ENCODE results near the gene ZNF366. TPM values are rescaled to one million over a fixed set of nuclear protein-coding genes. Genes with fewer than 3 reads are reported as not detected.

Gene ZNF366
- total RNA-seq, 2 donors from 2014 or later, result 2.2 to 3.1 TPM

- Histone ChIP-seq H3K36me3 (no peaks in the 10 kb centered on the region), H3K27me3 (replicated peaks; ENCODE audit: insufficient read depth) (no peaks in the 10 kb centered on the region), H3K9me3 (no peaks in the 10 kb centered on the region), H3K27ac (peak overlapping the region in 1 of 2 donors; percentile 98), H3K4me1 (ENCODE audit: control insufficient read depth in 1 of 2, low read depth in 2 of 2) (peaks cover 30 to 58% of the 10 kb centered on the region in 2 donors), H3K4me3 (no peak overlapping the region)
- DNase-seq (ENCODE audit: low spot score) (no peak), ATAC-seq (ENCODE audit: insufficient number of reproducible peaks, low FRiP score, low read depth) (no peak)
- no peak for TF ChIP-seq CTCF (IDR thresholded peaks at IDR 0.05)
Observed at GRCh38 chr5:72455476-72455875, 51.7 kb downstream of the ZNF366 start.

GRCh38 chr5:72454996-72455395, 52.2 kb downstream of the ZNF366 start:
- Histone ChIP-seq H3K27ac (peak overlapping the region; percentile 89 to 98), H3K4me3 (no peak overlapping the region), H3K4me1 (ENCODE audit: control insufficient read depth in 1 of 2, low read depth in 2 of 2) (peaks cover 30 to 63% of the 10 kb centered on the region in 2 donors)

GRCh38 chr5:72453246-72453775, 53.9 kb downstream of the ZNF366 start:
- DNase-seq (ENCODE audit: low spot score), result no peak
- Histone ChIP-seq H3K4me1 (ENCODE audit: control insufficient read depth in 1 of 2, low read depth in 2 of 2) (peaks cover 25 to 61% of the 10 kb centered on the region in 2 donors), H3K9me3 (no peaks in the 10 kb centered on the region), H3K27ac (peak overlapping the region; percentile 89 to 98), H3K36me3 (no peaks in the 10 kb centered on the region), H3K27me3 (replicated peaks; ENCODE audit: insufficient read depth) (no peaks in the 10 kb centered on the region), H3K4me3 (no peak overlapping the region)
- TF ChIP-seq CTCF (IDR thresholded peaks at IDR 0.05), result no peak
- ATAC-seq (ENCODE audit: insufficient number of reproducible peaks, low FRiP score, low read depth), result no peak

More at GRCh38 chr5:72454996-72455395, 52.2 kb downstream of the ZNF366 start:
- DNase-seq (ENCODE audit: low spot score) (no peak), ATAC-seq (ENCODE audit: insufficient number of reproducible peaks, low FRiP score, low read depth) (no peak)
- TF ChIP-seq CTCF (IDR thresholded peaks at IDR 0.05), result no peak
- Histone ChIP-seq H3K36me3 (no peaks in the 10 kb centered on the region), H3K27me3 (replicated peaks; ENCODE audit: insufficient read depth) (no peaks in the 10 kb centered on the region), H3K9me3 (no peaks in the 10 kb centered on the region)

GRCh38 chr5:72452515-72453245, 54.5 kb downstream of the ZNF366 start:
- TF ChIP-seq CTCF (IDR thresholded peaks at IDR 0.05), result no peak
- Histone ChIP-seq H3K4me3 (peak overlapping the region; percentile 29), H3K27me3 (replicated peaks; ENCODE audit: insufficient read depth) (no peaks in the 10 kb centered on the region), H3K9me3 (no peaks in the 10 kb centered on the region), H3K27ac (peak overlapping the region; percentile 89 to 98), H3K36me3 (no peaks in the 10 kb centered on the region), H3K4me1 (ENCODE audit: control insufficient read depth in 1 of 2, low read depth in 2 of 2) (peaks cover 25 to 59% of the 10 kb centered on the region in 2 donors)
- ATAC-seq (ENCODE audit: insufficient number of reproducible peaks, low FRiP score, low read depth) (peak; percentile 77), DNase-seq (ENCODE audit: low spot score) (peak; percentile 59)

- peak; percentile 70 for ATAC-seq (ENCODE audit: insufficient number of reproducible peaks, low FRiP score, low read depth)
- H3K27me3 ChIP-seq (replicated peaks; ENCODE audit: insufficient read depth), result no peaks in the 10 kb centered on the region
- H3K27ac ChIP-seq, result peak overlapping the region; percentile 89 to 98
- no peaks in the 10 kb centered on the region for H3K36me3 ChIP-seq
- no peaks in the 10 kb centered on the region for H3K9me3 ChIP-seq
- no peak for TF ChIP-seq CTCF (IDR thresholded peaks at IDR 0.05)
- peaks cover 25 to 59% of the 10 kb centered on the region in 2 donors for H3K4me1 ChIP-seq (ENCODE audit: control insufficient read depth in 1 of 2, low read depth in 2 of 2)
- peak overlapping the region; percentile 29 for H3K4me3 ChIP-seq
- DNase-seq (ENCODE audit: low spot score), result peak; percentile 53
Observed at GRCh38 chr5:72451741-72452505, 55.3 kb downstream of the ZNF366 start.

All from thoracic aorta (tissue), 2 donors.